Endometrial microvascular endothelial cells (primary cell): ENCODE results near the gene GEMIN7. TPM values are rescaled to one million over a fixed set of nuclear protein-coding genes. Genes with fewer than 3 reads are reported as not detected.

Source experiments
- in situ Hi-C: cut with HindIII; loops from 2 replicates; pipeline ENCODE4 v1.10.0; 2017; ENCODE audit warnings: low sequenced_read_pairs, low pct_unique_long_range_greater_than_20kb; ENCODE audit errors: inconsistent ontology term
- total RNA-seq: library from RNA; depleted of rRNA; stranded (reverse); fragments of >200 nt; gene quantifications from one replicate; pipeline ENCODE4 v1.2.3, GENCODE V29; 2015; ENCODE audit errors: inconsistent ontology term

Gene GEMIN7
- total RNA-seq, 1 donor from 2014 or later, result 61.5 TPM

DNA sequence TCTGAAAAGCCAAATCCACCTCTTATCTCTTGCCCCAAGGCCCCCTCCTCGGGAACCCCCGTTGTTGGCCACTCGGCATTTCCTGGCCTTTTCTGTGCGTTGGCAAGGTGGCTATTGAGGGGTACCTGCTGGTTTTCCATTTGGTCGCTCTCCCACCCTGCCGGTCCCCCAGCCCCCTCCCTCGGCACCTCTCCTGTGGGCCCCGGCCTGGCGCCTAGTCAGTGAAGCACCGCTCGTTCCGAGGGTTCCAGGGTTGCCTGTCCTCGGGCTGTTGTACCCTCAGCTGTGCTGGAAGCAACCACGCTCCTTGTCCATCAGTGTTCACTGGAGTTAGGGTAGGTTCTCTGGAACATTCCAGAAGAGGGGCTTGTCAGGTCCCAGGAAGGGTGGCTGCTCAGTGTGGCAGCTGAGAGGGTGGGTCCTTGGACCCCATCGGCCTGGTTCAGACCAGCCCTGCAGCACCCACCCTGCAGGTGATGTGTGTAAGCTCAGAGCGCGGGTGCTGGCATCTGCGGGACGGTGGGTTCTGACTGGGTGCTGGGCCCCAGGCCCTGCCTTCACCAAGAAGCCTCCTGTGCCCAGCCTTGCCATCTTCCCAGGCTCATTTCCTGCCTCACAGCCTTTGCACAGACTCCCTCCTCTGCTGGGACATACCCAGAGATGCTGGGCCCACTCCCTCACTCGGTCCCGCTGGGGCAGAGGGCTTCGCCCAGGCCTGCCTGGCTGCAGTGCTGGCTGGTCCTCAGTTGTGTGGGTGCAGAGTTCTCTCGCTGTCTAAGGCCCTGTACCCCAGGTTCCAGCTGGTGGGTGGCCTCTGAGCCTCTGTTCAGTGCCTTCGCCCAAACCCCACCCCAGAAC is 60.5 kb downstream of the GEMIN7 start:
- in situ Hi-C loops, result no loop called here

GRCh38 chr19:45140144-45140503 is 61.1 kb downstream of the GEMIN7 start:
- in situ Hi-C loops, result no loop called here

- in situ Hi-C loops, result no loop called here
Measured at GRCh38 chr19:45140533-45140932, 61.5 kb downstream of the GEMIN7 start.

Other genes starting within 250 kb of the GEMIN7 start
- 307 TPM for gene NECTIN2, start 233.0 kb upstream of the GEMIN7 start, total RNA-seq
- gene TOMM40, start 188.0 kb upstream of the GEMIN7 start, total RNA-seq, result 142 TPM
- gene APOE, start 173.5 kb upstream of the GEMIN7 start, total RNA-seq, result 0.09 TPM
- not detected for gene APOC1, start 164.7 kb upstream of the GEMIN7 start, total RNA-seq
- not detected for gene APOC4, start 137.0 kb upstream of the GEMIN7 start, total RNA-seq
- not detected for gene APOC2, start 133.2 kb upstream of the GEMIN7 start, total RNA-seq
- 80.3 TPM for gene CLPTM1, start 123.9 kb upstream of the GEMIN7 start, total RNA-seq
- gene RELB, start 77.8 kb upstream of the GEMIN7 start, total RNA-seq, result 18.9 TPM
- 28.2 TPM for gene CLASRP, start 40.2 kb upstream of the GEMIN7 start, total RNA-seq
- 0.74 TPM for gene ZNF296, start 2.8 kb upstream of the GEMIN7 start, total RNA-seq
- gene PPP1R37, start 13.9 kb downstream of the GEMIN7 start, total RNA-seq, result 28.2 TPM
- not detected for gene NKPD1, start 81.7 kb downstream of the GEMIN7 start, total RNA-seq
- 8.8 TPM for gene TRAPPC6A, start 99.0 kb downstream of the GEMIN7 start, total RNA-seq
- gene BLOC1S3, start 99.5 kb downstream of the GEMIN7 start, total RNA-seq, result 2.5 TPM
- 2.5 TPM for gene EXOC3L2, start 166.1 kb downstream of the GEMIN7 start, total RNA-seq
- gene MARK4, start 172.0 kb downstream of the GEMIN7 start, total RNA-seq, result 12.7 TPM
- gene CKM, start 243.6 kb downstream of the GEMIN7 start, total RNA-seq, result not detected